Activated naive CD4-positive, alpha-beta T cell (primary cell): ENCODE data around the gene PLA2G2F.

Experiments used
- DNase-seq, 4 experiments: peaks; one replicate each; lab custom pipeline; 2025; lab: John Stamatoyannopoulos, UW

The PLA2G2F gene

GRCh38 chr1:20143318-20143717 is 4.2 kb downstream of the PLA2G2F start:
- DNase-seq = no peak

GRCh38 chr1:20143734-20144565 is 4.8 kb downstream of the PLA2G2F start:
- DNase-seq = no peak

- DNase-seq = no peak
Observed at GRCh38 chr1:20147846-20148570, 8.9 kb downstream of the PLA2G2F start.

GRCh38 chr1:20148571-20149500 is 9.7 kb downstream of the PLA2G2F start:
- DNase-seq = no peak

- DNase-seq = no peak
Observed at GRCh38 chr1:20149601-20150325, 10.6 kb downstream of the PLA2G2F start.

GRCh38 chr1:20150326-20150705 is 11.2 kb downstream of the PLA2G2F start:
- no peak for DNase-seq

- no peak for DNase-seq
Observed at GRCh38 chr1:20150969-20151368, 11.8 kb downstream of the PLA2G2F start.

- DNase-seq = peak; percentile 55 to 67 (median 59)
Observed at GRCh38 chr1:20151906-20152598, 12.9 kb downstream of the PLA2G2F start.

- DNase-seq = no peak
Observed at GRCh38 chr1:20152599-20152930, 13.4 kb downstream of the PLA2G2F start.

- no peak for DNase-seq
Observed at GRCh38 chr1:20153000-20153418, 13.9 kb downstream of the PLA2G2F start.

- DNase-seq = no peak
Observed at GRCh38 chr1:20154301-20154831, 15.2 kb downstream of the PLA2G2F start.

- DNase-seq = no peak
Observed at GRCh38 chr1:20158358-20159070, 19.4 kb downstream of the PLA2G2F start.

GRCh38 chr1:20160034-20160433 is 20.9 kb downstream of the PLA2G2F start:
- no peak for DNase-seq

GRCh38 chr1:20164694-20165202 is 25.6 kb downstream of the PLA2G2F start:
- DNase-seq = no peak

GRCh38 chr1:20165522-20165951 is 26.4 kb downstream of the PLA2G2F start:
- no peak for DNase-seq

GRCh38 chr1:20166051-20166450 is 26.9 kb downstream of the PLA2G2F start:
- DNase-seq = no peak

GRCh38 chr1:20167126-20167525 is 28.0 kb downstream of the PLA2G2F start:
- no peak for DNase-seq

- no peak for DNase-seq
Observed at GRCh38 chr1:20168564-20169491, 29.7 kb downstream of the PLA2G2F start.

GRCh38 chr1:20169932-20170331 is 30.8 kb downstream of the PLA2G2F start:
- DNase-seq = no peak
